B cell (primary cell): ENCODE results near the gene PDCD1LG2. TPM values are rescaled to one million over a fixed set of nuclear protein-coding genes. Genes with fewer than 3 reads are reported as not detected.
A peak's percentile ranks its signal among the peaks of the same experiment; 100 is the strongest.
"Not testable (repeated sequence)": the region's sequence is repeated elsewhere in the genome, so short reads cannot be mapped to it uniquely, and the experiment has no call there.

ENCODE experiments used
- ATAC-seq: fragments of 200-7000 bp; cut with Tn5 transposase; one replicate; pipeline ENCODE4 v1.10.0; 2021; ENCODE audit warnings: low read depth, mild to moderate bottlenecking, moderate number of reproducible peaks, moderate library complexity
- CTCF ChIA-PET: fragments of 350-600 bp; sonication (Branson Sonifier 250); formaldehyde crosslinking; loops from one replicate; lab custom pipeline; 2021; ENCODE audit warnings: antibody characterized with exemption, inconsistent platforms; lab: Charles Lee
- POLR2A ChIA-PET: fragments of 350-600 bp; sonication (Branson Sonifier 250); formaldehyde crosslinking; loops from one replicate; lab custom pipeline; 2021; ENCODE audit warnings: antibody characterized with exemption; lab: Charles Lee
- DNase-seq: peaks from one replicate; pipeline ENCODE4 v3.0.0; 2013
- H2AFZ ChIP-seq: 2 replicates; pipeline ENCODE4 v1.6.1; 2012; ENCODE audit warnings: mild to moderate bottlenecking, low read depth, low read length; ENCODE audit not compliant: insufficient read depth, poor library complexity, severe bottlenecking
- H3K27ac ChIP-seq, 2 donors: 1 replicate in 1 of 2; 2 replicates in 1 of 2; pipeline ENCODE4 v1.5.1; 2012 to 2013; ENCODE audit warnings: low read length in 2 of 2, mild to moderate bottlenecking in 2 of 2, moderate library complexity in 1 of 2
- H3K27me3 ChIP-seq, 4 experiments: fragments of 200-600 bp in 1 of 4; sonication (generic) in 1 of 4; replicated peaks in 1 of 4; 1 replicate in 2 of 4; 2 replicates in 2 of 4; pipeline versions ENCODE4 v1.6.1 to v1.7.0; 2013 to 2016; ENCODE audit warnings: low read length in 3 of 4, mild to moderate bottlenecking in 2 of 4, mixed read lengths in 1 of 4, moderate library complexity in 1 of 4; ENCODE audit not compliant: insufficient read depth in 4 of 4, control insufficient read depth in 3 of 4; ENCODE audit errors: control extremely low read depth in 1 of 4
- H3K36me3 ChIP-seq, 2 experiments: replicated peaks in 1 of 2; 1 replicate in 1 of 2; 2 replicates in 1 of 2; pipeline versions ENCODE4 v1.6.1 to v1.7.1; 2013; ENCODE audit warnings: low read length in 1 of 2; ENCODE audit not compliant: insufficient read depth in 2 of 2, control insufficient read depth in 1 of 2; ENCODE audit errors: control extremely low read depth in 1 of 2, extremely low read depth in 1 of 2
- H3K4me1 ChIP-seq, 2 donors: fragments of 200-600 bp in 1 of 2; sonication (generic) in 1 of 2; 1 replicate in 1 of 2; 2 replicates in 1 of 2; pipeline versions ENCODE4 v1.5.1 to v1.6.1; 2013 to 2017; ENCODE audit warnings: low read length in 2 of 2; ENCODE audit not compliant: control insufficient read depth in 2 of 2, insufficient read depth in 2 of 2
- H3K4me2 ChIP-seq: replicated peaks from 2 replicates; pipeline ENCODE3; 2012; ENCODE audit warnings: mild to moderate bottlenecking, low read depth, low read length; ENCODE audit not compliant: poor library complexity, severe bottlenecking
- H3K4me3 ChIP-seq, 5 experiments: fragments of 200-600 bp in 1 of 5; sonication (generic) in 1 of 5; 1 replicate in 3 of 5; 2 replicates in 2 of 5; pipeline versions ENCODE4 v1.5.1 to v1.7.0; 2011 to 2016; ENCODE audit warnings: low read length in 4 of 5, mild to moderate bottlenecking in 4 of 5, low read depth in 2 of 5, control low read depth in 1 of 5, moderate library complexity in 1 of 5; ENCODE audit not compliant: insufficient read depth in 1 of 5; ENCODE audit errors: control extremely low read depth in 1 of 5, extremely low read depth in 1 of 5
- H3K79me2 ChIP-seq: fragments of 200-600 bp; sonication (generic); one replicate; pipeline ENCODE4 v1.6.0; 2016; ENCODE audit warnings: low read length; ENCODE audit not compliant: control insufficient read depth, insufficient read depth
- H3K9ac ChIP-seq: fragments of 200-600 bp; sonication (generic); 2 replicates; pipeline ENCODE4 v1.6.1; 2017; ENCODE audit warnings: mild to moderate bottlenecking, low read length, moderate library complexity
- H3K9me3 ChIP-seq, 3 donors: one replicate each; pipeline versions ENCODE4 v1.6.1 to v1.7.1; 2013; ENCODE audit warnings: low read length in 2 of 3; ENCODE audit not compliant: control insufficient read depth in 2 of 3, insufficient read depth in 1 of 3; ENCODE audit errors: control extremely low read depth in 1 of 3
- H4K20me1 ChIP-seq: 2 replicates; pipeline ENCODE4 v1.6.0; 2012; ENCODE audit warnings: mild to moderate bottlenecking, low read length; ENCODE audit not compliant: insufficient read depth, control insufficient read depth, poor library complexity, severe bottlenecking
- H3K27ac Mint-ChIP-seq: one replicate; pipeline ENCODE4 v1.8.0; 2021; ENCODE audit warnings: mixed read lengths
- H3K27me3 Mint-ChIP-seq: one replicate; pipeline ENCODE4 v1.8.0; 2021; ENCODE audit warnings: mixed read lengths
- H3K4me1 Mint-ChIP-seq: one replicate; pipeline ENCODE4 v1.8.0; 2021; ENCODE audit warnings: mixed read lengths
- H3K4me3 Mint-ChIP-seq: one replicate; pipeline ENCODE4 v1.8.0; 2021; ENCODE audit warnings: mixed read lengths
- H3K9me3 Mint-ChIP-seq: one replicate; pipeline ENCODE4 v1.8.0; 2022; ENCODE audit warnings: mixed read lengths; ENCODE audit not compliant: insufficient read depth
- EZH2 ChIP-seq: IDR thresholded peaks from 2 replicates; pipeline ENCODE4 v1.6.1; 2012; ENCODE audit warnings: borderline replicate concordance, low read depth, mild to moderate bottlenecking, moderate library complexity, low read length; ENCODE audit not compliant: insufficient read depth, poor library complexity, severe bottlenecking
- WGBS: methylation state at CpG from one replicate; pipeline ENCODE4 v1.1.5; 2013; ENCODE audit warnings: missing lambda C conversion rate; ENCODE audit not compliant: insufficient coverage; 5-methylcytosine and 5-hydroxymethylcytosine counted together
- intact Hi-C: fragments of 100-400 bp; cut with micrococcal nuclease; formaldehyde crosslinking; loops from one replicate; pipeline ENCODE4 v1.10.0; 2022
- polyA minus RNA-seq: library from RNA; depleted of rRNA, polyadenylated mRNA; stranded (reverse); fragments of >200 nt; gene quantifications from 2 replicates; pipeline ENCODE4 v1.2.3, GENCODE V29; 2012
- polyA plus RNA-seq: library from polyadenylated mRNA; depleted of rRNA; stranded (reverse); fragments of >200 nt; gene quantifications from 2 replicates; pipeline ENCODE4 v1.2.3, GENCODE V29; 2012
- total RNA-seq, 2 donors: library from RNA; stranded (reverse); fragments of 120-200 nt in 1 of 2; gene quantifications; 1 replicate in 1 of 2; 2 replicates in 1 of 2; pipeline versions ENCODE4 v1.2.3 to v1.2.4, GENCODE V29; 2013 to 2022
- TF ChIP-seq, protein P1 (sequence below): fragments of 200-600 bp; IDR thresholded peaks from one replicate; pipeline ENCODE4 v1.8.0; 2022; ENCODE audit warnings: antibody characterized with exemption, mild to moderate bottlenecking

PDCD1LG2 gene
- total RNA-seq (0.49 and 0.67 TPM in 2 replicates), polyA plus RNA-seq (not detected in 2 replicates), polyA minus RNA-seq (0.14 and 0.17 TPM in 2 replicates)
- 0.33 TPM for total RNA-seq (2013)

- H3K27me3 ChIP-seq, result no peaks in the 10 kb centered on the region
- H3K79me2 ChIP-seq, result no peaks in the 10 kb centered on the region
- peaks cover 43% of the 10 kb centered on the region for H3K4me1 Mint-ChIP-seq
- peak within 1 kb of the TSS; percentile 89 for H3K27ac Mint-ChIP-seq
- TF ChIP-seq, protein P1, sequence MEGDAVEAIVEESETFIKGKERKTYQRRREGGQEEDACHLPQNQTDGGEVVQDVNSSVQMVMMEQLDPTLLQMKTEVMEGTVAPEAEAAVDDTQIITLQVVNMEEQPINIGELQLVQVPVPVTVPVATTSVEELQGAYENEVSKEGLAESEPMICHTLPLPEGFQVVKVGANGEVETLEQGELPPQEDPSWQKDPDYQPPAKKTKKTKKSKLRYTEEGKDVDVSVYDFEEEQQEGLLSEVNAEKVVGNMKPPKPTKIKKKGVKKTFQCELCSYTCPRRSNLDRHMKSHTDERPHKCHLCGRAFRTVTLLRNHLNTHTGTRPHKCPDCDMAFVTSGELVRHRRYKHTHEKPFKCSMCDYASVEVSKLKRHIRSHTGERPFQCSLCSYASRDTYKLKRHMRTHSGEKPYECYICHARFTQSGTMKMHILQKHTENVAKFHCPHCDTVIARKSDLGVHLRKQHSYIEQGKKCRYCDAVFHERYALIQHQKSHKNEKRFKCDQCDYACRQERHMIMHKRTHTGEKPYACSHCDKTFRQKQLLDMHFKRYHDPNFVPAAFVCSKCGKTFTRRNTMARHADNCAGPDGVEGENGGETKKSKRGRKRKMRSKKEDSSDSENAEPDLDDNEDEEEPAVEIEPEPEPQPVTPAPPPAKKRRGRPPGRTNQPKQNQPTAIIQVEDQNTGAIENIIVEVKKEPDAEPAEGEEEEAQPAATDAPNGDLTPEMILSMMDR, result no peak
- TF ChIP-seq EZH2, result no peak
- DNase-seq, result peak; percentile 58
- H3K4me2 ChIP-seq, result peak within 1 kb of the TSS; percentile 53
- no peaks in the 10 kb centered on the region for H3K36me3 ChIP-seq
- intact Hi-C loops, result loop anchor here (5.0 kb wide), 2 partner anchors 58 to 82 kb away; partner anchors contain the start of gene CD274
- peaks cover 20 to 33% of the 10 kb centered on the region in 2 donors for H3K4me1 ChIP-seq
- ATAC-seq, result peak; percentile 45
- H3K9me3 ChIP-seq, result no peaks in the 10 kb centered on the region
- peak within 1 kb of the TSS; percentile 23 to 54 for H3K27ac ChIP-seq
- peak within 1 kb of the TSS in 2 of 5 experiments; percentile 18 to 35 for H3K4me3 ChIP-seq
- no peaks in the 10 kb centered on the region for H4K20me1 ChIP-seq
- no peaks in the 10 kb centered on the region for H3K27me3 Mint-ChIP-seq
- ChIA-PET POLR2A (interaction anchor here (0.6 to 0.8 kb wide), 2 partner anchors 20 to 80 kb away, joined by 3 read pairs; no protein-coding TSS in a partner anchor), CTCF (interaction anchor here (1.1 to 1.3 kb wide), 5 partner anchors 10 to 80 kb away, joined by 3 to 4 read pairs (median 3); partner anchors contain the start of gene CD274)
- peak within 1 kb of the TSS; percentile 86 for H3K4me3 Mint-ChIP-seq
- 9% methylated on average over 2 of the region's 4 CpGs for WGBS
- H2AFZ ChIP-seq, result peak within 1 kb of the TSS; percentile 59
- no peaks in the 10 kb centered on the region for H3K9me3 Mint-ChIP-seq
- H3K9ac ChIP-seq, result peak within 1 kb of the TSS; percentile 31
Observed at GRCh38 chr9:5510360-5510931, at the start of gene PDCD1LG2. Gene PDCD1LG2 (plus strand): TSS chr9:5510531. CDS start chr9:5522547, 12,016 bp downstream.

- H3K27me3 ChIP-seq, H3K79me2 ChIP-seq, H3K27ac ChIP-seq, DNase-seq, H3K4me3 ChIP-seq, H3K4me1 Mint-ChIP-seq, H3K4me3 Mint-ChIP-seq, H3K27me3 Mint-ChIP-seq, H3K36me3 ChIP-seq, H3K9me3 Mint-ChIP-seq, H3K9ac ChIP-seq, H3K27ac Mint-ChIP-seq, H3K4me1 ChIP-seq, H4K20me1 ChIP-seq, H2AFZ ChIP-seq, H3K9me3 ChIP-seq, ATAC-seq, intact Hi-C loops, H3K4me2 ChIP-seq, POLR2A ChIA-PET: not testable (repeated sequence)
- CTCF ChIA-PET, result interaction anchor here (1.3 kb wide), 1 partner anchor 26 kb away, joined by 5 read pairs; no protein-coding TSS in a partner anchor
- WGBS, result 100% methylated on average over 3 of the region's 4 CpGs
Observed at GRCh38 chr9:5464831-5465330, 45.5 kb upstream of the PDCD1LG2 start.
